GM23338 (cell line): ENCODE data around the gene SOCS2. TPM values are rescaled to one million over a fixed set of nuclear protein-coding genes. Genes with fewer than 3 reads are reported as not detected.

ENCODE experiments used
- CREB1 ChIP-seq: fragments of 250-450 bp; sonication (Bioruptor Pico); IDR thresholded peaks from 2 replicates; pipeline ENCODE4 v1.5.0; 2020; ENCODE audit warnings: low read depth, mild to moderate bottlenecking, moderate library complexity
- CTCF ChIP-seq, 2 experiments: fragments of 200-600 bp in 1 of 2; sonication (generic) in 1 of 2; conservative IDR thresholded peaks; 2 replicates each; pipeline versions ENCODE4 v1.5.1 to v1.6.1; 2016 to 2017; ENCODE audit warnings: antibody characterized with exemption in 2 of 2, low read depth in 2 of 2, mild to moderate bottlenecking in 2 of 2, moderate library complexity in 1 of 2
- EZH2 ChIP-seq: fragments of 200-600 bp; sonication (generic); IDR thresholded peaks from one replicate; pipeline ENCODE4 v1.8.0; 2017; ENCODE audit warnings: antibody characterized with exemption, mild to moderate bottlenecking, low read depth; ENCODE audit not compliant: unreplicated experiment
- JUNB ChIP-seq: IDR thresholded peaks from one replicate; pipeline ENCODE4 v1.6.1; 2016; ENCODE audit warnings: antibody characterized with exemption; ENCODE audit not compliant: unreplicated experiment
- NANOG ChIP-seq: IDR thresholded peaks from 2 replicates; pipeline ENCODE4 v1.6.1; 2016; ENCODE audit warnings: antibody characterized with exemption, borderline replicate concordance
- REST ChIP-seq: IDR thresholded peaks from one replicate; pipeline ENCODE4 v1.6.1; 2018; ENCODE audit warnings: antibody characterized with exemption; ENCODE audit not compliant: unreplicated experiment
- STAT1 ChIP-seq: IDR thresholded peaks from one replicate; pipeline ENCODE4 v1.6.1; 2016; ENCODE audit warnings: antibody characterized with exemption; ENCODE audit not compliant: unreplicated experiment
- ZNF462 ChIP-seq: fragments of 250-450 bp; sonication (Bioruptor Pico); IDR thresholded peaks from 2 replicates; pipeline ENCODE4 v1.5.0; 2020; ENCODE audit warnings: mild to moderate bottlenecking, moderate library complexity
- polyA plus RNA-seq: library from polyadenylated mRNA; unstranded; fragments of >200 nt; fragmentation: Nextera tagmentation; extraction: Ambion mirVana; gene quantifications from 2 replicates; pipeline ENCODE4 v1.2.1, GENCODE V29; 2016
- total RNA-seq: library from RNA; depleted of rRNA; stranded (reverse); fragments of >200 nt; shearing (Covaris generic); gene quantifications from 2 replicates; pipeline ENCODE4 v1.2.3, GENCODE V29; 2014

The SOCS2 gene
- total and polyA plus RNA-seq, 2 experiments from 2014 or later = 15.5 to 32.4 TPM

GRCh38 chr12:93582351-93582750 is 9.9 kb downstream of the SOCS2 start (continued):
- no peak for TF ChIP-seq ZNF462 (CRISPR knock-in tag)
- no peak for TF ChIP-seq JUNB
- no peak for TF ChIP-seq NANOG
- no peak for TF ChIP-seq CREB1 (CRISPR knock-in tag)
- TF ChIP-seq REST = no peak
- TF ChIP-seq EZH2 = no peak
- no peak for TF ChIP-seq CTCF (conservative IDR thresholded peaks at IDR 0.05; ENCODE audit: low read depth in 2 of 2)
- TF ChIP-seq STAT1 = no peak
